WTC11 (cell line): ENCODE data around the gene ENO1. TPM values are rescaled to one million over a fixed set of nuclear protein-coding genes. Genes with fewer than 3 reads are reported as not detected.
A peak's percentile ranks its signal among the peaks of the same experiment; 100 is the strongest.

ENCODE experiments used
- AR ChIP-seq: fragments of 250-450 bp; sonication (Bioruptor Pico); IDR thresholded peaks from 2 replicates; pipeline ENCODE4 v1.9.0; 2021; ENCODE audit warnings: mild to moderate bottlenecking
- ATF1 ChIP-seq: sonication (generic); formaldehyde crosslinking; IDR thresholded peaks from 2 replicates; pipeline ENCODE4 v1.8.1; 2023; ENCODE audit warnings: mild to moderate bottlenecking, moderate library complexity, missing genetic modification reagents
- CREM ChIP-seq: sonication (generic); formaldehyde crosslinking; IDR thresholded peaks from 2 replicates; pipeline ENCODE4 v1.8.1; 2022; ENCODE audit warnings: mild to moderate bottlenecking, missing genetic modification reagents, moderate library complexity
- EMX1 ChIP-seq: fragments of 250-450 bp; sonication (Bioruptor Pico); IDR thresholded peaks from 2 replicates; pipeline ENCODE4 v1.8.0; 2021; ENCODE audit warnings: mild to moderate bottlenecking
- FOXJ3 ChIP-seq: sonication (generic); formaldehyde crosslinking; IDR thresholded peaks from 2 replicates; pipeline ENCODE4 v1.9.0; 2021; ENCODE audit warnings: missing genetic modification reagents, mild to moderate bottlenecking, borderline replicate concordance
- GRHL2 ChIP-seq: fragments of 250-450 bp; sonication (Bioruptor Pico); IDR thresholded peaks from 2 replicates; pipeline ENCODE4 v1.8.0; 2022; ENCODE audit warnings: mild to moderate bottlenecking, moderate library complexity; ENCODE audit not compliant: insufficient replicate concordance, severe bottlenecking
- GTF2I ChIP-seq: fragments of 250-450 bp; sonication (Bioruptor Pico); conservative IDR thresholded peaks from 2 replicates; pipeline ENCODE4 v1.4.0; 2021; ENCODE audit warnings: mild to moderate bottlenecking
- HMGA2 ChIP-seq: fragments of 250-450 bp; sonication (Bioruptor Pico); IDR thresholded peaks from 2 replicates; pipeline ENCODE4 v1.4.0; 2021; ENCODE audit warnings: mild to moderate bottlenecking, moderate library complexity
- JUN ChIP-seq: sonication (generic); formaldehyde crosslinking; IDR thresholded peaks from 2 replicates; pipeline ENCODE4 v1.8.0; 2023; ENCODE audit warnings: mild to moderate bottlenecking, missing genetic modification reagents
- MLX ChIP-seq: sonication (generic); formaldehyde crosslinking; IDR thresholded peaks from 2 replicates; pipeline ENCODE4 v1.8.1; 2023; ENCODE audit warnings: mild to moderate bottlenecking, missing genetic modification reagents, moderate library complexity
- NR3C1 ChIP-seq: sonication (generic); formaldehyde crosslinking; conservative IDR thresholded peaks from 2 replicates; pipeline ENCODE4 v1.8.1; 2023; ENCODE audit warnings: low read depth, mild to moderate bottlenecking, missing genetic modification reagents
- STAT6 ChIP-seq: sonication (generic); formaldehyde crosslinking; conservative IDR thresholded peaks from 2 replicates; pipeline ENCODE4 v1.8.1; 2023; ENCODE audit warnings: mild to moderate bottlenecking, low read depth, missing genetic modification reagents, moderate library complexity
- ZBTB21 ChIP-seq: sonication (generic); formaldehyde crosslinking; IDR thresholded peaks from 2 replicates; pipeline ENCODE4 v1.8.1; 2023; ENCODE audit warnings: mild to moderate bottlenecking, missing genetic modification reagents, borderline replicate concordance
- ZNF396 ChIP-seq: fragments of 250-450 bp; sonication (Bioruptor Pico); IDR thresholded peaks from 2 replicates; pipeline ENCODE4 v1.8.0; 2021; ENCODE audit warnings: mild to moderate bottlenecking, moderate library complexity, borderline replicate concordance
- ZNF416 ChIP-seq: fragments of 250-450 bp; sonication (Bioruptor Pico); IDR thresholded peaks from 2 replicates; pipeline ENCODE4 v1.9.0; 2021; ENCODE audit warnings: mild to moderate bottlenecking, inconsistent platforms
- total RNA-seq: library from RNA; stranded (reverse); gene quantifications from 3 replicates; pipeline ENCODE4 v1.2.3, GENCODE V29; 2021
- TF ChIP-seq, protein P1 (sequence below): sonication (generic); formaldehyde crosslinking; IDR thresholded peaks from 2 replicates; pipeline ENCODE4 v1.8.1; 2023; ENCODE audit warnings: mild to moderate bottlenecking, moderate library complexity, missing genetic modification reagents
- TF ChIP-seq, protein P2 (sequence below): sonication (generic); formaldehyde crosslinking; IDR thresholded peaks from 2 replicates; pipeline ENCODE4 v1.8.0; 2022; ENCODE audit warnings: missing genetic modification reagents
- TF ChIP-seq, protein P3 (sequence below): fragments of 250-450 bp; sonication (Bioruptor Pico); IDR thresholded peaks from 2 replicates; pipeline ENCODE4 v1.9.0; 2021; ENCODE audit warnings: mild to moderate bottlenecking
- TF ChIP-seq, protein P4 (sequence below): fragments of 250-450 bp; sonication (Bioruptor Pico); IDR thresholded peaks from 2 replicates; pipeline ENCODE4 v1.8.0; 2021; ENCODE audit warnings: mild to moderate bottlenecking
- TF ChIP-seq, protein P5 (sequence below): sonication (generic); formaldehyde crosslinking; IDR thresholded peaks from 2 replicates; pipeline ENCODE4 v1.8.0; 2023; ENCODE audit warnings: missing genetic modification reagents, mild to moderate bottlenecking, borderline replicate concordance

The ENO1 gene
- total RNA-seq, 1 experiment from 2014 or later = 1,978 TPM

- TF ChIP-seq STAT6 (CRISPR knock-in tag) (no peak), FOXJ3 (CRISPR knock-in tag) (no peak), ZNF416 (no peak), ZBTB21 (no peak), NR3C1 (CRISPR knock-in tag) (no peak), ATF1 (CRISPR knock-in tag) (no peak), EMX1 (CRISPR knock-in tag) (0 out of 2 replicates have a peak, but pooled peaks have one; percentile 1), GRHL2 (CRISPR knock-in tag) (no peak), CREM (CRISPR knock-in tag) (0 out of 2 replicates have a peak, but pooled peaks have one; percentile 21), MLX (CRISPR knock-in tag) (no peak), GTF2I (CRISPR knock-in tag) (no peak), JUN (CRISPR knock-in tag) (no peak), AR (no peak), HMGA2 (CRISPR knock-in tag) (no peak), ZNF396 (no peak)
- TF ChIP-seq, protein P1, sequence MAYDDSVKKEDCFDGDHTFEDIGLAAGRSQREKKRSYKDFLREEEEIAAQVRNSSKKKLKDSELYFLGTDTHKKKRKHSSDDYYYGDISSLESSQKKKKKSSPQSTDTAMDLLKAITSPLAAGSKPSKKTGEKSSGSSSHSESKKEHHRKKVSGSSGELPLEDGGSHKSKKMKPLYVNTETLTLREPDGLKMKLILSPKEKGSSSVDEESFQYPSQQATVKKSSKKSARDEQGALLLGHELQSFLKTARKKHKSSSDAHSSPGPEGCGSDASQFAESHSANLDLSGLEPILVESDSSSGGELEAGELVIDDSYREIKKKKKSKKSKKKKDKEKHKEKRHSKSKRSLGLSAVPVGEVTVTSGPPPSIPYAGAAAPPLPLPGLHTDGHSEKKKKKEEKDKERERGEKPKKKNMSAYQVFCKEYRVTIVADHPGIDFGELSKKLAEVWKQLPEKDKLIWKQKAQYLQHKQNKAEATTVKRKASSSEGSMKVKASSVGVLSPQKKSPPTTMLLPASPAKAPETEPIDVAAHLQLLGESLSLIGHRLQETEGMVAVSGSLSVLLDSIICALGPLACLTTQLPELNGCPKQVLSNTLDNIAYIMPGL (CRISPR knock-in tag) = no peak
- TF ChIP-seq, protein P2, sequence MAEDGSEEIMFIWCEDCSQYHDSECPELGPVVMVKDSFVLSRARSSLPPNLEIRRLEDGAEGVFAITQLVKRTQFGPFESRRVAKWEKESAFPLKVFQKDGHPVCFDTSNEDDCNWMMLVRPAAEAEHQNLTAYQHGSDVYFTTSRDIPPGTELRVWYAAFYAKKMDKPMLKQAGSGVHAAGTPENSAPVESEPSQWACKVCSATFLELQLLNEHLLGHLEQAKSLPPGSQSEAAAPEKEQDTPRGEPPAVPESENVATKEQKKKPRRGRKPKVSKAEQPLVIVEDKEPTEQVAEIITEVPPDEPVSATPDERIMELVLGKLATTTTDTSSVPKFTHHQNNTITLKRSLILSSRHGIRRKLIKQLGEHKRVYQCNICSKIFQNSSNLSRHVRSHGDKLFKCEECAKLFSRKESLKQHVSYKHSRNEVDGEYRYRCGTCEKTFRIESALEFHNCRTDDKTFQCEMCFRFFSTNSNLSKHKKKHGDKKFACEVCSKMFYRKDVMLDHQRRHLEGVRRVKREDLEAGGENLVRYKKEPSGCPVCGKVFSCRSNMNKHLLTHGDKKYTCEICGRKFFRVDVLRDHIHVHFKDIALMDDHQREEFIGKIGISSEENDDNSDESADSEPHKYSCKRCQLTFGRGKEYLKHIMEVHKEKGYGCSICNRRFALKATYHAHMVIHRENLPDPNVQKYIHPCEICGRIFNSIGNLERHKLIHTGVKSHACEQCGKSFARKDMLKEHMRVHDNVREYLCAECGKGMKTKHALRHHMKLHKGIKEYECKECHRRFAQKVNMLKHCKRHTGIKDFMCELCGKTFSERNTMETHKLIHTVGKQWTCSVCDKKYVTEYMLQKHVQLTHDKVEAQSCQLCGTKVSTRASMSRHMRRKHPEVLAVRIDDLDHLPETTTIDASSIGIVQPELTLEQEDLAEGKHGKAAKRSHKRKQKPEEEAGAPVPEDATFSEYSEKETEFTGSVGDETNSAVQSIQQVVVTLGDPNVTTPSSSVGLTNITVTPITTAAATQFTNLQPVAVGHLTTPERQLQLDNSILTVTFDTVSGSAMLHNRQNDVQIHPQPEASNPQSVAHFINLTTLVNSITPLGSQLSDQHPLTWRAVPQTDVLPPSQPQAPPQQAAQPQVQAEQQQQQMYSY (CRISPR knock-in tag) = 0 out of 2 replicates have a peak, but pooled peaks have one; percentile 36
- TF ChIP-seq, protein P3, sequence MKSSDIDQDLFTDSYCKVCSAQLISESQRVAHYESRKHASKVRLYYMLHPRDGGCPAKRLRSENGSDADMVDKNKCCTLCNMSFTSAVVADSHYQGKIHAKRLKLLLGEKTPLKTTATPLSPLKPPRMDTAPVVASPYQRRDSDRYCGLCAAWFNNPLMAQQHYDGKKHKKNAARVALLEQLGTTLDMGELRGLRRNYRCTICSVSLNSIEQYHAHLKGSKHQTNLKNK (CRISPR knock-in tag) = 0 out of 2 replicates have a peak, but pooled peaks have one; percentile 64
- TF ChIP-seq, protein P4, sequence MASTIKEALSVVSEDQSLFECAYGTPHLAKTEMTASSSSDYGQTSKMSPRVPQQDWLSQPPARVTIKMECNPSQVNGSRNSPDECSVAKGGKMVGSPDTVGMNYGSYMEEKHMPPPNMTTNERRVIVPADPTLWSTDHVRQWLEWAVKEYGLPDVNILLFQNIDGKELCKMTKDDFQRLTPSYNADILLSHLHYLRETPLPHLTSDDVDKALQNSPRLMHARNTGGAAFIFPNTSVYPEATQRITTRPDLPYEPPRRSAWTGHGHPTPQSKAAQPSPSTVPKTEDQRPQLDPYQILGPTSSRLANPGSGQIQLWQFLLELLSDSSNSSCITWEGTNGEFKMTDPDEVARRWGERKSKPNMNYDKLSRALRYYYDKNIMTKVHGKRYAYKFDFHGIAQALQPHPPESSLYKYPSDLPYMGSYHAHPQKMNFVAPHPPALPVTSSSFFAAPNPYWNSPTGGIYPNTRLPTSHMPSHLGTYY = no peak
- TF ChIP-seq, protein P5, sequence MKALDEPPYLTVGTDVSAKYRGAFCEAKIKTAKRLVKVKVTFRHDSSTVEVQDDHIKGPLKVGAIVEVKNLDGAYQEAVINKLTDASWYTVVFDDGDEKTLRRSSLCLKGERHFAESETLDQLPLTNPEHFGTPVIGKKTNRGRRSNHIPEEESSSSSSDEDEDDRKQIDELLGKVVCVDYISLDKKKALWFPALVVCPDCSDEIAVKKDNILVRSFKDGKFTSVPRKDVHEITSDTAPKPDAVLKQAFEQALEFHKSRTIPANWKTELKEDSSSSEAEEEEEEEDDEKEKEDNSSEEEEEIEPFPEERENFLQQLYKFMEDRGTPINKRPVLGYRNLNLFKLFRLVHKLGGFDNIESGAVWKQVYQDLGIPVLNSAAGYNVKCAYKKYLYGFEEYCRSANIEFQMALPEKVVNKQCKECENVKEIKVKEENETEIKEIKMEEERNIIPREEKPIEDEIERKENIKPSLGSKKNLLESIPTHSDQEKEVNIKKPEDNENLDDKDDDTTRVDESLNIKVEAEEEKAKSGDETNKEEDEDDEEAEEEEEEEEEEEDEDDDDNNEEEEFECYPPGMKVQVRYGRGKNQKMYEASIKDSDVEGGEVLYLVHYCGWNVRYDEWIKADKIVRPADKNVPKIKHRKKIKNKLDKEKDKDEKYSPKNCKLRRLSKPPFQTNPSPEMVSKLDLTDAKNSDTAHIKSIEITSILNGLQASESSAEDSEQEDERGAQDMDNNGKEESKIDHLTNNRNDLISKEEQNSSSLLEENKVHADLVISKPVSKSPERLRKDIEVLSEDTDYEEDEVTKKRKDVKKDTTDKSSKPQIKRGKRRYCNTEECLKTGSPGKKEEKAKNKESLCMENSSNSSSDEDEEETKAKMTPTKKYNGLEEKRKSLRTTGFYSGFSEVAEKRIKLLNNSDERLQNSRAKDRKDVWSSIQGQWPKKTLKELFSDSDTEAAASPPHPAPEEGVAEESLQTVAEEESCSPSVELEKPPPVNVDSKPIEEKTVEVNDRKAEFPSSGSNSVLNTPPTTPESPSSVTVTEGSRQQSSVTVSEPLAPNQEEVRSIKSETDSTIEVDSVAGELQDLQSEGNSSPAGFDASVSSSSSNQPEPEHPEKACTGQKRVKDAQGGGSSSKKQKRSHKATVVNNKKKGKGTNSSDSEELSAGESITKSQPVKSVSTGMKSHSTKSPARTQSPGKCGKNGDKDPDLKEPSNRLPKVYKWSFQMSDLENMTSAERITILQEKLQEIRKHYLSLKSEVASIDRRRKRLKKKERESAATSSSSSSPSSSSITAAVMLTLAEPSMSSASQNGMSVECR = no peak
Measured at GRCh38 chr1:8858112-8858668, 20.3 kb downstream of the ENO1 start (continued).
